T follicular helper cell (primary cell): Measurements from ENCODE around the gene GRIP1.
A peak's percentile ranks its signal among the peaks of the same experiment; 100 is the strongest.

Experiments
- DNase-seq: peaks from one replicate; pipeline ENCODE4 v3.0.0-alpha.2; 2020; ENCODE audit warnings: low read depth

GRIP1 gene

DNA sequence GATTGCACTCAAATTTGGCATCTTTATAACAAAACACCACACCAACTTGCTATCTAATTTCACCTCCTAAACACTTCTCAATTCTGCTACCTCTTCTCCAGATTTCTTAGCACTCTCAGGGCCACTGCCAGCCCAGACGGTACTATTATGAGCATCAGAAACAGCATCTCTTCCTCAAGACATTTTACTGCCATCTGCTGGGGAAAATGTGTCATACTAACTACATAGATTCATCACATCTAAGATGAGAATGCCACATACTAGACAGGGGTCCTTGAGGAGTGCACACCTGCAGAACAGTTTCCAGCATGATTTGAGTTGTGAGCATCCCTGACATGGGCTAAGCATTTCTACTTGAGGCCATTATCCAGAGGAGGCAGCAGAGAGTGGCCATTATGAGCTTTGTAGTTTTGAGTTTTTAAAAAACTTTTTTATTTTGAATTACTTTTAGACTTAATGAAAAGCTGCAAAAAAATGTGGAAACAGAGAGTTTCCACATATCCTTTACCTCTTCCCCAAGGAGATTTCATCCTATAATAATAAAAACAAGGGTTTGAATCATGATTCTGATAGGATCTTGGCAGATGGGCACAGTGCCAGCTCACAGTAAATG is 15.1 kb upstream of the GRIP1 start:
- DNase-seq = no peak

DNA sequence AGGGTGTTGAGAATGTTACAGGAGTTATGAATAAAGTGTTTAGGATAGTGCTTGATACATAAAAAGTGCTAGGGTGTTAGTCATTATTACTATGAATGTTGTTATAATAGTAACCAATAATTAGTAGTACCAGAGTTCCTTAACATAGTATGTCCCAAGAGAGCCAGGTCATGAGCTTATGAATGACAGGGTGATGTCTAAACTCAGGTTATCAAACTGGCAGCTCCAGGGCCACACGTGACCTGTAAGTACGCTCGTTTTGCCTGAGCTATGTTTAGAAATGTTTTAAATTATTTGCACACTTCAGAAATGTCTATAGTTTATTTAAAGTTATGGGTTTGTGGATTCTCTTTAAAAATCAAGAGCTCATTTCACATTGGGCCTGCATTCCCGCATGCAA is 14.1 kb upstream of the GRIP1 start:
- no peak for DNase-seq

DNA sequence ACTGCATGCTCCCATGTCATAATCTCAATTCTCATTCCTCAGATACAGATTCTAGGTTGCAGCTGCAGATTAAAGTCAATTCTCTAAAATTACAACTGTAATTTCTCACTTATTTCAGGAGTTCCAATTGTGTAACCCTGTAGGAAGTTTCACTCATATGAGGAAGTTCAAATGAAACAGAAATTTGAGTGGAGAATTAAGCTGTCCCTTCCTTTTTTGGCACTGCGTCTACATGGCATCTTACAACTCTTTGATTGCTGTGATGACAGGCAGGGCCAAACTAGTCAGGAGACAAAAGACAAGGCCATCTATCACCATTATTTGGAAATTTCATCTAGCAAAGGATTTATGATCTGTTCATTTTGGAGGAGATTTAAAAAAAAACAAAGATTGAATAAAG is 13.3 kb upstream of the GRIP1 start:
- DNase-seq = no peak

DNA sequence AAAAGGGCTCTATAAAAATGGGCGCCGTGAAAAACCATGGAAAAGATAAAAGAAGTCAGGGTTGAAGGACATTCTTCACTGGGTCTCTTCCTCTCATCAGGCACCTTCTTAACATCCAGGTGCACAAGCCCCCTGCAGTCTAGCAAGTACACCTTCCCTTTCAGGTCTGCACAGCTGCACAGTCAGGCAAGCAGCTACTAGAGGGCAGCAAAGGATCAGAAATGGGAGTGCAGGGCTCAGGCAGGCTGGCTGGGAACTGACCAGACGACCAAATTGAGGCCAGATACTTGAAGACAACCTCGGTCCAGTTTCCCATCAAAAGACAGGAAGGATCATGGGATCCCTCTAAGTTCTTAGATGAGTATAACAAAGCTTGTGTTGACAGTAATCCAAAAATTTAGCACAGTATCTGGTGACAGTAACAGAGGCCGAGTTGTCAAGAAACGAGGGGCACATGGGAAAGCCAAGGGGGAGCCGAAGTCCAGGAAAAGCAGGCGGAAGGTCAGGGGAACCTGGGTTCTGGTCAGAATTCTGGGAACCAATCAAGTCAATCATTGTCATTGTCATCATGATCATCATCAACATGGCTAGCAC is 10.1 kb upstream of the GRIP1 start:
- DNase-seq = peak; percentile 18

DNA sequence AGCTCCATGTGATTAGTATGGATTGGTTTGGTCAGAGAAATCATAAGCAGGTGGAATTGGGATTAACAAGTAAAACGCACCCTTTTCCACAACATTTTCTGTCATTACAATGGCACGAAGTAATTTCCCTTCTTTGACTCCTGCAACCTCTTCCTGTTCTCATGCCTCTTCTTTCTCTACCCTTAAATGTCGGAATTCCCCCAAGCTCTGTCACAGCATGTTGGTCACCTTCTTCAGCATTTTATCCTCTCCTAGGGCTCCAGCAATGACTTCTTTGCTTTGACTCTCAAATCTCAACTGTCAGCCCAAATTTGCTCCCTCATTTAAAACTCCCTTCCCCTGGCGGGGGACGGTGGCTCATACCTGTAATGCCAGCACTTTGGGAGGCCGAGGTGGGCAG is 5.3 kb upstream of the GRIP1 start:
- no peak for DNase-seq

DNA sequence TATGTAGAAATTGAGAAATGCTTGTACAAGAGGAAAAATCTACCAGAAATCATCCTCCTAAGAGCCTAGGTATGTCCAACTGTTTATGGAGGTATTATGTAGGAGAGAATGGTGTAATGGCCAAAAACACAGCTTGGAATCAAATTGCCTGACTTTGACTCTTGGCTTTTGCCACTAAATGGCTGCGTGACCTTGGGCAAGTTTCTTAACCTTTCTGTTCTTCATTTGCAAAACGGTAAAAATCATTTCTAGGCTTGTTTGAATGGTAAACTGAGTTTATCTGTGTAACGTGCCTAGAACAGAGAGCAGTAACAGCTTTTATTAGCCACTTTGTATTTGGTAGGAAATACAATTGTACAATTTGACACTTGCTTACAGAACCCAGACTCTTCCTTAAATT is 4.9 kb upstream of the GRIP1 start:
- DNase-seq = no peak

DNA sequence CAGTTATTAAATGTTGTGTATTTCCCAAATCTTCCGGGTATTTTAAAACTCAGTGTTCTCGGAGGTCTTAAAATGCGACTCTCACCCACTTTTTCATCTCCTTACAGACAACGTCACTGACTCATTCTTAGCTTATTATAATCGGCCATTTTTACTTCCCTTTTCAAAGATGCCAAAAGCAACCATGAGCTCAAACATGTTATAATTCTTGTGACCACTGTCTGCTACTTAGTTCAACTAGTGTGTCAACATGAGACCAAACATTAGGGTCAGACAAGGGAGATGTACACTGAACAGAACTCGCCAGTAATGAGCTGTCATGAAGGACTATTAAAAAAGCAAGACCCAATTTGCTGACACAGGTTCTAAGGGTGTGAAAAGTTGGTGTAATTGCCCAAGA is 4.2 kb upstream of the GRIP1 start:
- no peak for DNase-seq

DNA sequence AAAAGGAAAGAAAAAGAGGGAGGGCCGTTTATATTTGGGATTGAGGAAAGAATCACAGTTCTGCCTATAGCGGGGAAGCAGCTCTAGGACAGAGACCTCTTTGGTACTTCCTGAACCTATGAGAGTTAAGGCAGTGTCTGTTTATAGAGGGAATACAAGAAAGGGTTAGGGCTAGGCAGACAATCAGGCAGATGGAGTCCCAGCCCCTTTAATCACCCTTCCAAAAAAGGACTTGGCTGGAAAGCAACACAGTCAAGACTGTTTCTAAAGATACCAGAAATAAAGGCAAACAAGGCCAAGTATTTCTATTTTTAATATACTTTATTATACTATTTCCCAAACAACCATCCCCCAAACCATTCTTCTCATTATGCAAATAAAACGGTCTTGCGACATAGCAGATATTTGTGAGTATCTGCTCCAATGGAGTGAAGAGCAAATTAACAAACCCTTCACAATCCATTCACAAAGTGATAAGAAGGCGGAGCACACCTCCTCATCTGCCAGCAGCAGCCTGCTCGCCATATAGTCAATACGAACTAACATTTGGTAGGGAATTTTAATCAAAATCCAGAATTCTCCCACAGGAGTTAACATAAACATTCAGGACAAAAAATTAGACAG is 697 bp upstream of the GRIP1 start:
- no peak for DNase-seq

DNA sequence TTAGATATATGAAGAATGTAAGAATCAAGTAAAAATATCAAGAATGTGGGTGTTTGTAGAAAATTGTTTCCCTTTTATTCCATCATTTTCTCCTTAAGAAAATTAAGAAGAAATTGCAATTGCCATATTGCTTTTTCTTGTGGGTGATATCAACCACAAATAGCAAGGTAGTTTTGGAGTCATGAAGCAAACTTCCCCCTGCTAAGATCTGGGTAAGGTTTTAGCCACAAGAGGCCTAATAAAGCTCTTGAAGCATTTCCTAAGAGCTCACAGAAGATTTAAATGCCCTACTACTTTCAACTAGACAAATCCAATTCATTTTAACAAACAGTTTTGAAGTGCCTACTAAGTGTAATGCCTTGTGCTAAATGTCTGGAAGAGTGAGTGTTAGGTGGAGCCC is 2.6 kb downstream of the GRIP1 start:
- DNase-seq = no peak

DNA sequence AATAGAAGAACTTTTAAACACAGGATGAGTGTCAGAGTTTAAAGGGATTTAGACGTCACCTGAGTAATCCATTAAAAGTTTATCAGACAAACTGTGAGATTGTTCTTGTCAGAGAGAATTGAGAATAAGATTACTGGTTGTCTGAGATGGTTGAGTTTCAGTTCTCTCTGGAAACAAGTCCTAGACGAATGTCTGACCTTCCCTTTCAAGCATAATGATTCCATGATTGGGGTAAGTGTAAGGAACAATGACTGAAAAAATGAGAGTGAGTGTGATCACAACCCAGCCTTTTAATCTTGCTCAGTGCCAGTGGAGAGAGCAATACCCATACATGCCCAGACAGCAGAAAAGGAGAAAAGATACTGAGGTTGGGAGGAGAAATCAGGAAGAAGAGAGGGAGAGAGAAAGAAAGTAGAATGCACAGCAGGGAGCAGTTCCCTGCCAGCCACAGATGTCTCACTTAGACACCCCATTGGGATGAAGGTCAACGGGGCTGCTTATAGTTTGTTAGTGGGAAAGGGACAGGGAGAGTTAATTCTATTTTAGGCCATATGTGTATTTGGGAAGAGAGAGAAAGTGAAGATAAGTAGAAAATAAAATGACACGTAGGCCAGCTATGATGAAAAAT is 4.3 kb downstream of the GRIP1 start:
- DNase-seq = no peak

DNA sequence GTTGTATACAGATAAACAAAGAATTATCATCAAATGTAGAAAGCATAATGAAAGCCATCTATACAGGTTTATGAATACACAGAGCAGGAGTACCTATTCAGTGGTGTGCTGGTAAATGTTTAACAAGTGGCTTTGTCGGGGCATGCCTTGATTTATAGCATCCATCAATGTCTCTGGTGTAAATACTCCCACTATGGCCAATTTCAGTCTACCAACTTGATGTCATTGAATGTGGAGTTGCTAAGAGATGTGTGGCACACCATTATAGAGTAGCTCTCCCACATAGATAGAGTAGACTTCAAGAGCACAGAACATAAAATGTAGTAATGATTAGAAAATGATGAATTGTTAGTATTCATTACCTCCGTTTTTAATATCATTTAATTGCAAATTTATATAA is 9.3 kb downstream of the GRIP1 start:
- DNase-seq = no peak

DNA sequence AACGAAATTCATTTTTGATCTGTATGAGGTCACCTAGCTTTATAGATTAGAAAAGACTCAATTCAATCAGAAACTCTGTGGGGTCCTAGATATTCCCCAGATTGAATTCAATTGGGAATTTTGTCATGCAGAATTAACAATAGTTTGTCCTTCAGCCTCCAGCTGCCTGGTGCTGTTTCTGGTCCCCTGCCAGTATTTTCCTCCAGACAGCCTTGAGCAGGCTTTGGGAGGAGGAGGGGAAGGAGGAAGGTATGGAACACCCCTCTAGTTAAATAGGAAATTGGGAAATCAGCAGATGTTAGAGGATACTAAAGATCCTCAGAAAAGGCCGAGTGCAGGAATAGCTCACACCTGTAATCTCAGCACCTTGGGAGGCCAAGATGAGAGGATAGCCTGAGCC is 10.6 kb downstream of the GRIP1 start:
- no peak for DNase-seq

DNA sequence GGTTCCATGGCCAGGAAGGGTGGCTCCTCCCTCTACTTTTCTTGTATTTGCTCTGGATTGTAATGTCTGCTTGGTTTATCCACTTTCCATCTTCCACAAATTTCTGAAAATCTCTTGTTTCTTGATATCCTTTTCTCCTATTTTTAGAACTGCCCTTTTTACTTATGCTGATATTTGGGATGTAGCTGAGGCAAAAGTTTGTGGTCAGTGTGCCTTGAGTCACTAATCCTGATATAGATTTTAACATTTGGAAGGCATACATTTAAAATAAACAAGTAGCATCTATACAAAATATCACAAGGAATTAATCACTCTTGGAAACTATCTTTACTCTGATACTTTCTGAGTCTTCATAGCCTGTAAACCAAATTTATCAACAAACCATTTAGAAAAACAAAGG is 11.0 kb downstream of the GRIP1 start:
- DNase-seq = no peak

DNA sequence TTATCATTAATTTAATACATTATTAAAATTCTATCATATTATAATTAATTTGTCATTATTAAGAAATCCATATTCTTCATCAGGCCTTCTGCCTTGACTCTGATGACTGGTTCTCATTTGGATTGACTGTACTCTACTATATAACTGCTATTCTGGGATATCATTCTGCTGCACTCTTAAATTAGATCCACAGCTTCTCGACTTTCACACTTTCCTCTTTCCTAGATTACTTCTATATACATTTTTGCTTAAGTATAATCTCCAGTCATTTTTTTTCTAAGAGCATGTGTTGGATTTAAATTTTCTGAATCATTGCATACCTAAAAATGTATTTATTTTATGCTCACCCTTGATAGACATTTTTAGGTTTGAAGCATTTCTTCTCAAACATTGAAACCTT is 12.4 kb downstream of the GRIP1 start:
- no peak for DNase-seq

DNA sequence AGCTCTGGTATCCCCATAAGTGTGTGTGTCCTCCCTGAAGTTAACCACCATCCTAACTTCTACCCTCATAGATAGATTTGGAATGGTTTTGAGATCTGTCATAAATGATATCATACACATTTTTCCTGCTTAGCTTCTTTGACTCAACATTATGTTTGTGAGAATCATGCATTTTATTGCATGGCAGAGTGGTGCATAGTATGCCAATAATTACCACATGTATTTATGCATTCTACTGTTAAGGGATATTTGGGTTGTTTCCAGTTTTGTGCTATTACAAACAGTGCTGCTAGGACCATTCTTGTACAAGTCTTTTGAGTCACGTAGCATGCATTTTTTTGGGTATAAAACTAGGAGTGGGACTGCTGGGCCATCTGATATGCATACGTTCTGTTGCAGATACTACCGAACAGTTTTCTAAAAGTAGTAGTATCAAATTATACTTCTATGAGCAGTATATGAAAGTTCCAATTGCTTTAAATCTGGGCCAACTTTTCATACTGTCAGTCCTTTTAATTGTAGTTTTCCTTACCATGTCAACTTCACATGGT is 13.4 kb downstream of the GRIP1 start:
- no peak for DNase-seq

DNA sequence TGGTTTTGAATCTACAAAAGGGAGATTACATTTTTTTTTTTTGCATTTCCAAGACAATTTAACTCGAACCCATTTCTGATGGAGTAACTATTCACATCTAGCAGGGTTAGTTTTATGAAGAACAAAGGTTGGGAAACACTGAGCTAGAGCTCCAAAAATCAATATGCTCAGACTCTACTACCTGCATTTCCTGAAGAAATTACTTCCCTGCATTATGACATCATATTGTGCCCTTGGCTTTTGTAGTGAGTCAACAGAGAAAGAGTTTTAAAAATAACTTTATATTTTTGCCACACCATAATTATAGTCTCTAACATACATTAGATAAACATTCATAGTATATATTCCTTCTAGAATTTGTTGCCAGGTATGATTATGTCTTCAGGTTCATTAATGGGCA is 14.8 kb downstream of the GRIP1 start:
- no peak for DNase-seq

DNA sequence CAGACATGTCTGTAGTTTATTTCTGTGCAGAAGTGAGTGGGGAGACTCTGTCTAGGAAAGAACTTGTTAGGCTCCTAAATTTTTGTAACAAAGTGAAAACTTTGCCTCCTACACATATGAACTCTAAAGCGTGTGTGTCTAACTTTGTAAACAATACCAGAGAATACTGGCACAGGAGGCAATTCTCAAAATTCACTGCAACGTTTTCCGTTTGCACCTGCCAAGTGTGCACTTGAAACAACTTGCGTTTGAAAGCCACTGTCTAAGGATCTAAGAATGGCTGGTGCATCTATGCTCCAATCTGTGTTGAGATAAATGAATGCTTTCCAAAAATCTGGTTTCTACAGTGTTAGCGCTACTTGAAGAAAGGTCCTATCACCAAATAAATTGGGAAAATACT is 15.3 kb downstream of the GRIP1 start:
- no peak for DNase-seq

DNA sequence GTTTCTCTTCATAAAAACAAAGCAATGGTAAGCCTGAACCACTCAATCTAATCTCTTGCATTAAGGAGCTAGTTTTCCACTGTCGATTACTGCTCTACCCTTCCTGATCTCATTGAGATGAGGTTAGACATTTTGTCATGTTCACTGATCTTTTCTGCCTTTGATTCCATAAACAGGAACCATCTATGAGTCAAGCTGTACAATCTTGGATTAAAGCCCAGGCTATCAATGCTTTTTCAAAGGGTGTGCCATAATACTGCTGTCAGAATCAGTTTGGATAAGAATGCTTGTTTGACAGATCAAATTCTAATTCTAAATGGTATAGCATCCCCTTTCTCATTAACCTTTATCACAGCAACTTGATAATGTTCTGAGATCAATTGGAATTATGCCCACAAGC is 16.1 kb downstream of the GRIP1 start:
- DNase-seq = no peak

DNA sequence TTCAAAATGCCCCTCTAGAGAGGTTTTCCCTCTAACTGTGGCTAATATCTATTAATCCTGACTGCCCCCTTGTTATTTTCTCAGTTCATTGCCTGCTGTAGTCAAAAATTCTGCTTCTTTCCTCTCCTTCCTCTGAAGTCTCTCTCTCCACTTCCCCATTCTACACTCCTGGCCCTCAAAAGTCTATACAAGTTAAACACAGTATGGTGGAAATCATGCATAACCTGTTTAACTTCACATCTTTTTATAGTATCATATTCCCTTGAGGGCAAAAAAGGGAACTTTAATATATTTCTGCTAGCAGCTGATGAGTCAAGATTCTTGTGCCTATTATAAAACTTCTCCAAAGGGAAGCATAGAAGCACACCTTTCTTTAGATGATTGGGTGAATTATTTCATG is 16.7 kb downstream of the GRIP1 start:
- DNase-seq = no peak

DNA sequence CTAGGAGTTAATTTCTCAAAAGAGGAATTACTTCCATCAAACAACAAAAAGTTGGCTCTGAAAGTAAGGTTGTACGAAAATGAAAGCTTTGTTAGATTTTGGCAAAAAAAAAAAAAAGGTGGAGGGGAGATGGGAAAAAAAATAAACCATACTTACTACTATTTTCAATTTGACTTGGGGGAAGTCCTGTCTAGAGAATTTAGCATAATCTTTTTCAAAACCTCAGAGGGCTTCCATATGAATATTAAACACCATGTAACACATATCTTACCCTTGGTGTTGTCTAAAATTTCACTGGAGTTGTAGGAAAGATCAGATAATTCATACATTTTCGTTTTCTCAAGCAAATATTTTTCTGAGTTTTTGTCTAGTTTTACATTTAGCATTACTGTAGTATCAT is 17.5 kb downstream of the GRIP1 start:
- no peak for DNase-seq

DNA sequence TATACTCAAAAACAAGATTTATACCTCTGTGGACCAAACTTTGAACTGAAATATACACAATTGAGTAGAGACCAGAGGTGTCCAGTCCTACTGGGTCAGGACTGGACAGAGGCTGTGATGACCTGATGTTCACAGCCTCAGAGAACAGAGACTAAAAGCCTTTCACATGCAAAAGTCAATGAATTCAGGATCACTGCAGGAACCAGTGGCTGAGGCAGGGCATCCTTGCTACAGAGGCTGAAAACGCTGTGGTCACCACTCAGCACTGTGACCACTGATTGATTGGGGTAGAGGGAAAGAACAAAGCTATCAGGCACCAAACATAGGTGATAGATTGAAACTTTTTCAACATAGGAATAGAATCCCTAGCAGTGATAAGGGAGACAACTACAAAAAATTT is 25.1 kb downstream of the GRIP1 start:
- DNase-seq = no peak

DNA sequence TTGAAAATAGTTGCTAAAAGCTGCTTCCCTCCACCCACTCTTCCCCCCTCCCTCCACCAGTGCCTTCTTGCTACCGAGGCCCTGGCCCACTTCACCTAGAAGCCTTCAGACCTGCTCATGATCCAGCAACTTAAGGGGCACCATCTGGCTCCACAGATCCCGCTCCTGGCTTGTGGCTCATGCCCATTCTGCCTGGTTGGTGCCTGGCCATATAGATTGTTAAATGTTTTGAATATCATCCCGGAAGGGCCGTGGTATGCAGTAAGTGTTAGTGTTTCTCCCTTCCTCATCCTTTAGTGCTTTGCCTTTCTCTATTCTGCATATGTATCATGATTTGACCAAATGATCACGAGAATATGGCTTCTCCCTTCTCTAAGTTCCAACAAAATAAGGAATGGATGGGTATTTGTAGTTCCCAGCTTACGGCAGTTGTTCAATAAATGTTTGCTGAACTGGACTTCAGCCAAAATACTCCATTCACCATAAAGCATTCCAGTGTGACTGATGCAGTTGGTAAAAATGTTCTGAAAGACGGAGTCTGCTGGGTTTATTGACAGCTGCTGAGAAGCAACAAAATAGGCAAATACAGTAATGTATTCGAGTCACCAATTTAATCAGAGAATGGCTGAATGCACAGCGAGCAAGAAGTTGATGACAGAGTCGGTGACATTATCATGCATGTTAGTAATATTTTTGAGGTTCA is 30.7 kb downstream of the GRIP1 start:
- DNase-seq = no peak
